Left ventricle myocardium superior (tissue), 1 donor: ENCODE data around the gene CMIP. TPM values are rescaled to one million over a fixed set of nuclear protein-coding genes. Genes with fewer than 3 reads are reported as not detected.
"Not testable (repeated sequence)": the region's sequence is repeated elsewhere in the genome, so short reads cannot be mapped to it uniquely, and the experiment has no call there.

Experiments used
- ATAC-seq: fragments of 200-7000 bp; cut with Tn5 transposase; one replicate; pipeline ENCODE4 v1.9.1; 2020; ENCODE audit warnings: mild to moderate bottlenecking, moderate library complexity
- DNase-seq: peaks from one replicate; pipeline ENCODE4 v3.0.0-alpha.2; 2020
- intact Hi-C: fragments of 100-400 bp; cut with micrococcal nuclease; formaldehyde crosslinking; loops from one replicate; pipeline ENCODE4 v1.11.0; 2022
- total RNA-seq: library from RNA; stranded (reverse); fragmentation: NEBNext Ultra II Directional; extraction: Animal tissue kit (Norgen Biotek cat#: 25700); gene quantifications from one replicate; pipeline ENCODE4 v1.2.1, GENCODE V29; 2021
- donor health status: DM: no; HTN: yes; CAD: no; lungs with severe emphysema.

Gene CMIP
- total RNA-seq, 1 donor from 2014 or later, result 9.7 TPM

GRCh38 chr16:81416749-81417148 is 27.9 kb upstream of the CMIP start:
- intact Hi-C loops, result no loop called here
- no peak for ATAC-seq
- no peak for DNase-seq

GRCh38 chr16:81417210-81417609 is 27.4 kb upstream of the CMIP start:
- DNase-seq (no peak), ATAC-seq (no peak)
- intact Hi-C loops, result no loop called here

DNA sequence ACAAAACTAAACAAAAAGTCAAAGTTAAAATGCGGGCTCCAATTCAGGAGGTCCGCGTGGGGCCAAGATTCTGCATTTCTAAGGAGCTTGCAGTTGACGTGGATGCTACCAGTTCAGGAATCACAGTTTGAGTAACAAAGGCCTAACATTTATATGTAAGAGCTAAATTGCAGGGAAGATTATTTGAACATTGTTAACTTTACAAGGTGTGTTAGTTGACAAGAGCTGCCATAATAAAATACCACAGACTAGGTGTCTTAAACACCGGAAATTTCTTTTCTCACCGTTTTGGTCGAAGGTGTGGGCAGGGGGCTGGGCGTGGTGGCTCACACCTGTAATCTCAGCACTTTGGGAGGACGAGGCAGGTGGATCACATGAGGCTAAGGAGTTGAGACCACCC is 24.8 kb upstream of the CMIP start:
- ATAC-seq (no peak), DNase-seq (no peak)
- intact Hi-C loops, result no loop called here

- ATAC-seq, result no peak
Observed at GRCh38 chr16:81421126-81421525, 23.5 kb upstream of the CMIP start.

DNA sequence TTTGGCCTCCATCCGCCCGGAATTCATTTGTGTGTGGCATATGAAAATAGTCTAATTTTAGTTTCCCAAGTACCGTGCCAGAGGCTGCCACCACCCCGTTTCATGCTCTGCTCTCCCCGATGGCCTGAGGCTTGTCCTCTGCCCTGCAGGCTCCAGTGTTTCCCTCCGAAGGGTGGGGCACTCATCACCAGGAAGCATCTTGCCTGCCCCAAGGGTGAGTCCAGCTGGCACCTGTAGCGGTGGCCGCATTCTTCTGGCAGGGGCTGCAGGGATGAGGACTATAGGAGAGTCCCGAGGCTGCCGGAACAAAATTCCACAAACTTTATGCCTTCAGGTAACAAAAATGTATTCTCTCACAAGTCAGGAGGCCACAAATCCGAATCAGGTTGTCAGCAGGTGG is 23.1 kb upstream of the CMIP start:
- DNase-seq, result no peak
- no peak for ATAC-seq
- intact Hi-C loops, result no loop called here

More at GRCh38 chr16:81421126-81421525, 23.5 kb upstream of the CMIP start:
- intact Hi-C loops, result no loop called here
- no peak for DNase-seq

DNA sequence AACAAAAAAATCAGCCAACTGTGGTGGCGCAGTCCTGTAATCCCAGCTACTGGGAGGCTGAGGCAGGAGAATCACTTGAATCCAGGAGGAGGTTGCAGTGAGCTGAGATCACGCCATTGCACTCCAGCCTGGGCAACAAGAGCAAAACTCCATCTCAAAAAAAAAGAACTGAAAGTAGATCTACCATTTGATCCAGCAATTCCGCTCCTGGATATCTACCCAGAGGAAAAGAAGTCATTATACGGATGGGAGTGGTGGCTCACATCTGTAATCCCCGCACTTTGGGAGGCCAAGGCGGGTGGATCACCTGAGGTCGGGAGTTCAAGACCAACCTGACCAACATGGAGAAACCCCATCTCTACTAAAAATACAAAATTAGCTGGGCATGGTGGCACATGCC is 22.5 kb upstream of the CMIP start:
- intact Hi-C loops, DNase-seq, ATAC-seq: not testable (repeated sequence)

GRCh38 chr16:81424771-81425170 is 19.8 kb upstream of the CMIP start:
- ATAC-seq, result no peak
- DNase-seq, result no peak
- intact Hi-C loops, result no loop called here

DNA sequence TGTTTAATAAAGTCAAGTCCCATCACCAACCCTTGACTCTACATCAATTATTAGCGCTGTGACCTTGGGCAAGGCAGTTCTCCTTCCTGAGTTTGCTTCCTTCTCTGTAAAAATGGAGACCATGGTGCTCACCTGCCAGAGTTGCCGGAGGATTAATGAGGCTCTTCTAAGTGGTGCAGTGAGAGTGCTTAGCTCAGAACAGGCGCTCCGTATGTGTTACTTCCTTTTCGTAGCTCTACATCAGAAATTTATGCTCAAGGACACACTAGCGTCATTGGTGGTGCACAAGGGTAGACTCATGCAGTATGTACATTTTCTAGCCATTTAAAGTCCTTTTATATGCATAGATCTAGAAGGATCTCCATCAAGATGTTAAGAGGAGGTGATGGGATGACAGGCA is 17.4 kb upstream of the CMIP start:
- intact Hi-C loops, result no loop called here
- no peak for DNase-seq
- no peak for ATAC-seq

- no peak for ATAC-seq
- peak; percentile 45 for DNase-seq
Observed at GRCh38 chr16:81429045-81429521, 15.5 kb upstream of the CMIP start.

DNA sequence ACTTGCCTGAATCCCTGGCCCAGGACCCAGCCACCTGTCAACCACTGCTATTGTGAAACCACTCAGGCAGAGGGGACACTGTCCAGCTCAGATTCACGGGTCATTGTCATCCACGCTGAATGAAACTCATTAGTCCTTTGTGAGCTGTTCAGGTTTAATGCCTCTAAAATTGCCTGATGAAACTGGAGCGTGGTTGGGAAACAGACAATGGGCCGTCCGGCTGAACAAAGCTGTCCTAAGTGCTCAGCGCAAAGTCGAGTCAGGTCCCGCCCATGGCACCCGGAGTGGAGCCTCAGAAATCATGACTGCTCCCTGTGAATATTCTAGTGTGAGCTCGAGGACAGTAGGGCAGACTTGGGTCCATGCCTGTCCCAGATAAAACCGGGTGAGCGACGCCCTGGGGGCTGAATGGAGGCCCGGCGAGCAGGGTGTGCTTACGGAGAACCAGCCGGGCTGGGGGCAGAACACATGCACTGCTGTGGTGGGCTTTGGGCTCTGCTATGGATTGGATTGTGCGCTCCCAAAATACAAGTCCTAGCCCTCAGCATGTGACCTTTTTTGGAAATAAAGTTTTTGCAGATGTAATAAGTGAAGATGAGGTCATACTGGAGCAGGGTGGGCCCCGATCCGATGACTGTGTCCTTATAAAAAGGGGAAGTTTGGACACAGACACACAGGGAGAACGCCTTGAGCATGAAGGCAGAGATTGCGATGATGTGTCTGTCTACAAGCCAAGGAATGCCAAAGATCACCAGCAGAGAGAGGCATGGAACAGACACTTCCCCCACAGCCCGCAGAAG is 12.9 kb upstream of the CMIP start:
- intact Hi-C loops, result no loop called here
- DNase-seq, result no peak
- ATAC-seq, result peak; percentile 86

More at GRCh38 chr16:81429045-81429521, 15.5 kb upstream of the CMIP start:
- intact Hi-C loops, result no loop called here

GRCh38 chr16:81432937-81433557 is 11.6 kb upstream of the CMIP start:
- intact Hi-C loops, result no loop called here
- DNase-seq, result no peak
- ATAC-seq, result no peak

GRCh38 chr16:81435103-81435502 is 9.5 kb upstream of the CMIP start:
- DNase-seq, result no peak
- no peak for ATAC-seq
- intact Hi-C loops, result no loop called here

DNA sequence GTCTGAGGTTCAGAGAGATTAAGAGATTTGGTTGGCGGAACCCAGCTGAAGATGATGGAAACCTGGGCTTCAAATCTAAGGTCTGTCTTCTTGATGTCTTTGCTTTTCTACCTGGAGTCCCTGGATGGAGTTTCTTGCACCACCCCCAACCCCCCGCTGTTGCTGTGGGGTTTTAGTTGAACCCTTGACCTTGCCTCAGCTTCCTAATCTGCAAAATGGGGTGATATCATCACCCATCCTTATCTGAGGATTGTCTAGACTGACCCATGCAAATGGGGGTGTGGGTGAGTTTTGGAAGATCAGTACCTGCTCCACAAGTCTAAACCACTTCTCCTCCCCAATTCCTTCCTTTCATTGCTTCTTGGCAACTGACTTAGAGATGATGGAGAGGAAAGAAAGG is 9.0 kb upstream of the CMIP start:
- intact Hi-C loops, result no loop called here
- no peak for DNase-seq
- ATAC-seq, result no peak

- ATAC-seq (no peak), DNase-seq (no peak)
- intact Hi-C loops, result no loop called here
Observed at GRCh38 chr16:81436386-81436785, 8.2 kb upstream of the CMIP start.

DNA sequence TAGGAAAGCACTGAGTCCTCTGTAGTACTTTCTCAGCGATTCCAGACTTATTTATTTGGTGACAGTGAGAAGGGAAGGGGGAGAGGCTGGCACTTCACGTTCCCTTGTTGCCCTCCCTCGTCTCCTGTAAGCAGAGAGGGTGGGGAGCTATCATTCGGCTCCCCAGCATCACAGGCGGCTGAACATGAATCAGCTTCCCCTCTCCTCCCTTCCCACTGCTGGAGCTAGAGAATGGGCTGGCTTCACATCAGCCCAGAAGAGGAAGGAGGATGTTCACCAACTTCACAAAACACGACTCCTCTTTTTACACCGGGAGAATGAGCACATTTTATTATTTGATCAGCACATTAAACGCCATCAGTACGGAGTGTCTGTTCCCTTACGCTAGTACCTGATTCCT is 6.7 kb upstream of the CMIP start:
- ATAC-seq (no peak), DNase-seq (no peak)
- intact Hi-C loops, result no loop called here

DNA sequence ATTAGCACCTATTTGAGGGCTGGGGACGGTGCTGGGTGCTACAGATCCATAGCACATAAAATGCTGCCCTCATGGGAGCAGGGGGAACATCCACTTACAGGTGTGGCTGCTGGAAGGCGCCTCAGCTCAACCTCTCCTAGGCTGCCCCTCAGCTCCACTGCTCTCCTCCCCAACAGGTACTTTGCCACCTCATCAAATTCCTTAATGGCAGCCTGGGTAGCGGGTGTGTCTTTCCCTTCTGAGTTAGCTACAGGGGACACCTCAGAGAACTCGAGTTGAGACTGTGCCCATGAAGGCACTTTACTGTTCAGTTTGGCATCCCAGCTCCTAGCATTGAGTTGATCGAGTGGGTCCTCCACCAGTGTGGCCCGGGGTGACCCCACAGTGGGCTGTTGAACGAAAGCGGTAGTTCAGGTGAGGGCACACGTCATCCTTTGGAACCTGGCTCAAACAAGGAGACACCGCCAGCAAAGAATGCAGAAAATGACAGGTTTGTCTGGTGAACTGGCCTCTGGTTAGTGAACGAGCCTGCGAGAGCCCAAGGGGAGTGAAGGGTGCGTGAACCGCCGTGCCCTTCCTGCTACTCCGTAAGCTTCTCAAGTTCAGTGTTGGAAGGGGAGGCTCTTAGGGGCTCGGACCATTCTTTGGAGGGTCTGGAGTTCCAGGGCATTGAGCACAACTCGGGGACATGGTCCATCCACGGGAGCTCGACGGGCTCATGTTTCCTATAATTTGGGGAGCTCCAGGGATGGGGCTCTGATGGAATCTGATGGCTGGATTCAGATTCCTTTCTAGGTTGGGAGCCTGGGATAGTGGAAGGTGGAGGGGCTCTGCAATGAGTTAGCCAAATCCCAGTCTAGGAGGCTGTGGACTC is 3.5 kb upstream of the CMIP start:
- intact Hi-C loops, result no loop called here
- DNase-seq, result no peak
- ATAC-seq, result no peak

GRCh38 chr16:81442220-81442915 is 2.2 kb upstream of the CMIP start:
- DNase-seq, result no peak
- no peak for ATAC-seq
- intact Hi-C loops, result no loop called here

DNA sequence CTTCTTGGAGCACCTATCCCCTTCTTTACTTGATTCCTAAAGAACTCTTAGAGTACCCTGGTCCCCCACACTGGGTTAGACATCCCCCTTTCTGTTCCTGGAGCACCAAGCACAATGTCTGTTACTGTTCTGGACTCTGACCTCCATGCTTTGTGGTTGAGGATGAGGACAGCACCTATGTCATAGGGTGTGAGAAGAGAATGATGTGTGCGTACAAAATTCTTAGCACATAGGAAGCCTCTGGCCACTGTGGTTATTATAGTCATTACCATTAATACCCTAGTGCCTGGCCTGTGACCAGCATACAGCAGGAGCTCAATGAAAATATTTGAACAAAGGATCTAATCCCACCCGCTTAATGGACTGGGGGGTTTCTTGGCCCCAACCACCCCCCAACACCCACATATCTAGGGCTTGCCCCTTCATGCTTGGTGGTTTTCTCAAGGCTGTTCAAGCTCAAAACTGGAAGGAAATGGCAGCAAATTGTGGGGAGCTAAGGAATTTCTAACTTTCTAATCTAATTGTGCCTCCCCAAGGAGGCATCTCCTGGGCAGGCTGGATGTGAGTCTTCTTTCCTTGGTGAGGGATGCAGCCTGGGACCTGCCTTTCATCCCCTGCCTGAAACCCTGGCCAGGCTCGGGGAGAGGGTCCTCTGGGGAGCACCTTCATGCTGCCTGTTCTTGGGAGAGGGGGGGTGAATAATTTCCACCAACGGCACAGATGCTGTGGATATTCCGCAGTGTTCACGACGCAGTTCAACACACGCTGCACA is 1.5 kb upstream of the CMIP start:
- no peak for ATAC-seq
- no peak for DNase-seq
- intact Hi-C loops, result no loop called here
